ENCODE data around the gene IVL. TPM values are rescaled to one million over a fixed set of nuclear protein-coding genes. Genes with fewer than 3 reads are reported as not detected.

IVL gene
- total RNA-seq, 2 donors from 2014 or later: not detected

DNA sequence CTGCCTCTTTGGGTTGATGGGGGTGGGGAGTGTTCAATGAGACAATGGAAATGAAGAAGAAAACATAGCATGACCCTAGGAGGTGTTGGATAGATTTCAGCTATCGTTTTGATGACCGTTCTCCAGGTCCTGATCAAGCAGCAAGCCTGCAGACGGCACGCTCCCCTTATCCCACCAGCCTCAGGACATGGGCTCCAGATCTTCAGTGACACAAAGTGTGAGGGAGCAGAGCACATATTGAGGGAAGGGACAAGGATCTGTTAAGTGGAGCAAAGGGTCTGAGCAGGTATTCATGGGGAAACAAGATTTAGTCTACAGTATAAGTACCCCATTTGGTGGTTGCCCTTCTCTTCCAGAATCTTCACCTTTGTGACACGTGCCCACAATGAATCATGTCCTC lies 43.4 kb downstream of the IVL start:
- H3K36me3 Mint-ChIP-seq (ENCODE audit: low read depth): no peaks in the 10 kb centered on the region

DNA sequence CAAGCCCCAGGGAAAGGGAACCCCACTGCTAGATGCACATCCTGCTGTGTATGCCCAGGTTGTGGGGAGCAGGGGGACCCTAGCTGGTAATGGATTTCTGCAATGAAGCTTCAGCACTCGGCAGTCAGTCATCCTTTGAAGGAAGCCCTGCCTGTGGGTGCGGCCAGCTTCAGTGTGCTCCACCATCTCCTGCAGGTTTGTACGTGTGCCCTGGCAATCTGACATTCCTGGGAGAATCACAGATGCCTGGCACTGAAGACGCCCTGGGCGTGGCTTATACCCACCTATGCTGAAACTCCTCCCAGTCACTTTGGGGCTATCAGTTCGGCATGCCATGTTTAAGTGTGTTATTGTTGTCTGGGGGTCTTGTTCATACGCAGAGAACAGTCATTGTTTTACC lies 45.4 kb downstream of the IVL start:
- 70 to 78% methylated on average over 3 to 7 of the region's 7 CpGs for WGBS, 2 experiments (ENCODE audit: insufficient coverage in 1 of 2, insufficient read length in 1 of 2)
- Histone ChIP-seq H3K9me3 (ENCODE audit: control insufficient read depth, low read length) (peaks cover 17% of the 10 kb centered on the region), H3K4me3 (ENCODE audit: low read length) (no peak overlapping the region), H3K9ac (ENCODE audit: extremely low read depth, low read length, poor library complexity, severe bottlenecking) (no peak overlapping the region), H3K36me3 (ENCODE audit: control insufficient read depth, insufficient read depth, low read length) (no peaks in the 10 kb centered on the region), H3K27me3 (ENCODE audit: control insufficient read depth, insufficient read depth, low read length, poor library complexity, severe bottlenecking) (no peaks in the 10 kb centered on the region), H3K4me1 (ENCODE audit: control insufficient read depth, insufficient read depth, low read length) (no peaks in the 10 kb centered on the region), H3K27ac (ENCODE audit: low read depth, low read length) (no peak overlapping the region)
- Mint-ChIP-seq H3K4me3 (no peak overlapping the region), H3K9me3 (peaks cover 73% of the 10 kb centered on the region), H3K27ac (no peak overlapping the region), H3K27me3 (ENCODE audit: insufficient read depth) (peaks cover 2% of the 10 kb centered on the region), H3K4me1 (no peaks in the 10 kb centered on the region), H3K36me3 (ENCODE audit: low read depth) (no peaks in the 10 kb centered on the region)
- DNase-seq: no peak
- TF ChIP-seq, protein P1, sequence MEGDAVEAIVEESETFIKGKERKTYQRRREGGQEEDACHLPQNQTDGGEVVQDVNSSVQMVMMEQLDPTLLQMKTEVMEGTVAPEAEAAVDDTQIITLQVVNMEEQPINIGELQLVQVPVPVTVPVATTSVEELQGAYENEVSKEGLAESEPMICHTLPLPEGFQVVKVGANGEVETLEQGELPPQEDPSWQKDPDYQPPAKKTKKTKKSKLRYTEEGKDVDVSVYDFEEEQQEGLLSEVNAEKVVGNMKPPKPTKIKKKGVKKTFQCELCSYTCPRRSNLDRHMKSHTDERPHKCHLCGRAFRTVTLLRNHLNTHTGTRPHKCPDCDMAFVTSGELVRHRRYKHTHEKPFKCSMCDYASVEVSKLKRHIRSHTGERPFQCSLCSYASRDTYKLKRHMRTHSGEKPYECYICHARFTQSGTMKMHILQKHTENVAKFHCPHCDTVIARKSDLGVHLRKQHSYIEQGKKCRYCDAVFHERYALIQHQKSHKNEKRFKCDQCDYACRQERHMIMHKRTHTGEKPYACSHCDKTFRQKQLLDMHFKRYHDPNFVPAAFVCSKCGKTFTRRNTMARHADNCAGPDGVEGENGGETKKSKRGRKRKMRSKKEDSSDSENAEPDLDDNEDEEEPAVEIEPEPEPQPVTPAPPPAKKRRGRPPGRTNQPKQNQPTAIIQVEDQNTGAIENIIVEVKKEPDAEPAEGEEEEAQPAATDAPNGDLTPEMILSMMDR (conservative IDR thresholded peaks at IDR 0.05): no peak

More for the DNA sequence above, 43.4 kb downstream of the IVL start:
- Histone ChIP-seq H3K27me3 (ENCODE audit: control insufficient read depth, insufficient read depth, low read length, poor library complexity, severe bottlenecking) (no peaks in the 10 kb centered on the region), H3K9me3 (ENCODE audit: control insufficient read depth, low read length) (peaks cover 6% of the 10 kb centered on the region), H3K27ac (ENCODE audit: low read depth, low read length) (no peak overlapping the region), H3K4me1 (ENCODE audit: control insufficient read depth, insufficient read depth, low read length) (no peaks in the 10 kb centered on the region), H3K4me3 (ENCODE audit: low read length) (no peak overlapping the region), H3K36me3 (ENCODE audit: control insufficient read depth, insufficient read depth, low read length) (no peaks in the 10 kb centered on the region), H3K9ac (ENCODE audit: extremely low read depth, low read length, poor library complexity, severe bottlenecking) (no peak overlapping the region)
- Mint-ChIP-seq H3K4me3 (no peak overlapping the region), H3K27me3 (ENCODE audit: insufficient read depth) (peaks cover 5% of the 10 kb centered on the region), H3K4me1 (no peaks in the 10 kb centered on the region), H3K9me3 (peaks cover 76% of the 10 kb centered on the region), H3K27ac (no peak overlapping the region)
- no peak for DNase-seq
- TF ChIP-seq, protein P1 (conservative IDR thresholded peaks at IDR 0.05): no peak
- 76% methylated on average over 5 of the region's 5 CpGs; no CpG with 5 or more reads in 1 of the 2 experiments for WGBS, 2 experiments (ENCODE audit: insufficient coverage in 1 of 2, insufficient read length in 1 of 2)

DNA sequence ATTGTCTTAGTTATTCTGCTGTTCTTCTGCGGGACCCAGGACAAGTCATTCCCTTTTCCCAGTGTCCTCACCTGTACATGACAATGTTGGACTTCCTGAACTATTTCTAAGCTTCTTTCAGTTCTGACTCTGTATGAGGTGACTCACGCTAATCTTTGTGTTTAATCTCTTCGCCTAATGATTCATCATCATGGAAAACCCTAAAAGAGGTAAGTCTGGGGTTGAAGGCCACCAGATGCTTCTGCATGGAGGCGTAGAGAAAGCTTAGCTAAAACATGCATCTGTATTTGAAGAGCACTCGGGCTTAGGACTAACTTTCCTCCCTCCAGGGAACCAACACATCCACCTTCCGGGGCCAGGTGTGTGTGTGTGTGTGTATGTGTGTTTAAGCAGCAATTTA lies 46.1 kb downstream of the IVL start:
- Mint-ChIP-seq H3K36me3 (ENCODE audit: low read depth) (no peaks in the 10 kb centered on the region), H3K4me1 (no peaks in the 10 kb centered on the region), H3K4me3 (no peak overlapping the region), H3K9me3 (peaks cover 66% of the 10 kb centered on the region), H3K27me3 (ENCODE audit: insufficient read depth) (peaks cover 2% of the 10 kb centered on the region), H3K27ac (no peak overlapping the region)
- H3K9ac ChIP-seq (ENCODE audit: extremely low read depth, low read length, poor library complexity, severe bottlenecking): no peak overlapping the region
- H3K27ac ChIP-seq (ENCODE audit: low read depth, low read length): no peak overlapping the region
- H3K4me3 ChIP-seq (ENCODE audit: low read length): no peak overlapping the region
- H3K27me3 ChIP-seq (ENCODE audit: control insufficient read depth, insufficient read depth, low read length, poor library complexity, severe bottlenecking): no peaks in the 10 kb centered on the region
- TF ChIP-seq, protein P1 (conservative IDR thresholded peaks at IDR 0.05): no peak
- DNase-seq: no peak
- 72 to 96% methylated on average over 3 to 5 of the region's 6 CpGs for WGBS, 2 experiments (ENCODE audit: insufficient coverage in 1 of 2, insufficient read length in 1 of 2)
- peaks cover 17% of the 10 kb centered on the region for H3K9me3 ChIP-seq (ENCODE audit: control insufficient read depth, low read length)
- H3K4me1 ChIP-seq (ENCODE audit: control insufficient read depth, insufficient read depth, low read length): no peaks in the 10 kb centered on the region
- no peaks in the 10 kb centered on the region for H3K36me3 ChIP-seq (ENCODE audit: control insufficient read depth, insufficient read depth, low read length)

All from endodermal cell (in vitro differentiated cells).